ENCODE results near the gene RCN2.

- TF ChIP-seq POLR2AphosphoS5 (IDR thresholded peaks at IDR 0.05): no peak
- TF ChIP-seq, protein P1, sequence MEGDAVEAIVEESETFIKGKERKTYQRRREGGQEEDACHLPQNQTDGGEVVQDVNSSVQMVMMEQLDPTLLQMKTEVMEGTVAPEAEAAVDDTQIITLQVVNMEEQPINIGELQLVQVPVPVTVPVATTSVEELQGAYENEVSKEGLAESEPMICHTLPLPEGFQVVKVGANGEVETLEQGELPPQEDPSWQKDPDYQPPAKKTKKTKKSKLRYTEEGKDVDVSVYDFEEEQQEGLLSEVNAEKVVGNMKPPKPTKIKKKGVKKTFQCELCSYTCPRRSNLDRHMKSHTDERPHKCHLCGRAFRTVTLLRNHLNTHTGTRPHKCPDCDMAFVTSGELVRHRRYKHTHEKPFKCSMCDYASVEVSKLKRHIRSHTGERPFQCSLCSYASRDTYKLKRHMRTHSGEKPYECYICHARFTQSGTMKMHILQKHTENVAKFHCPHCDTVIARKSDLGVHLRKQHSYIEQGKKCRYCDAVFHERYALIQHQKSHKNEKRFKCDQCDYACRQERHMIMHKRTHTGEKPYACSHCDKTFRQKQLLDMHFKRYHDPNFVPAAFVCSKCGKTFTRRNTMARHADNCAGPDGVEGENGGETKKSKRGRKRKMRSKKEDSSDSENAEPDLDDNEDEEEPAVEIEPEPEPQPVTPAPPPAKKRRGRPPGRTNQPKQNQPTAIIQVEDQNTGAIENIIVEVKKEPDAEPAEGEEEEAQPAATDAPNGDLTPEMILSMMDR (IDR thresholded peaks at IDR 0.05): no peak
These were observed 65.2 kb downstream of the RCN2 start for GRCh38 chr15:76996526-76997401.

All from transverse colon (tissue), 4 donors.